Measurements from ENCODE around the gene SRGAP2B.
"Not testable (repeated sequence)": the region's sequence is repeated elsewhere in the genome, so short reads cannot be mapped to it uniquely, and the experiment has no call there.

SRGAP2B gene

DNA sequence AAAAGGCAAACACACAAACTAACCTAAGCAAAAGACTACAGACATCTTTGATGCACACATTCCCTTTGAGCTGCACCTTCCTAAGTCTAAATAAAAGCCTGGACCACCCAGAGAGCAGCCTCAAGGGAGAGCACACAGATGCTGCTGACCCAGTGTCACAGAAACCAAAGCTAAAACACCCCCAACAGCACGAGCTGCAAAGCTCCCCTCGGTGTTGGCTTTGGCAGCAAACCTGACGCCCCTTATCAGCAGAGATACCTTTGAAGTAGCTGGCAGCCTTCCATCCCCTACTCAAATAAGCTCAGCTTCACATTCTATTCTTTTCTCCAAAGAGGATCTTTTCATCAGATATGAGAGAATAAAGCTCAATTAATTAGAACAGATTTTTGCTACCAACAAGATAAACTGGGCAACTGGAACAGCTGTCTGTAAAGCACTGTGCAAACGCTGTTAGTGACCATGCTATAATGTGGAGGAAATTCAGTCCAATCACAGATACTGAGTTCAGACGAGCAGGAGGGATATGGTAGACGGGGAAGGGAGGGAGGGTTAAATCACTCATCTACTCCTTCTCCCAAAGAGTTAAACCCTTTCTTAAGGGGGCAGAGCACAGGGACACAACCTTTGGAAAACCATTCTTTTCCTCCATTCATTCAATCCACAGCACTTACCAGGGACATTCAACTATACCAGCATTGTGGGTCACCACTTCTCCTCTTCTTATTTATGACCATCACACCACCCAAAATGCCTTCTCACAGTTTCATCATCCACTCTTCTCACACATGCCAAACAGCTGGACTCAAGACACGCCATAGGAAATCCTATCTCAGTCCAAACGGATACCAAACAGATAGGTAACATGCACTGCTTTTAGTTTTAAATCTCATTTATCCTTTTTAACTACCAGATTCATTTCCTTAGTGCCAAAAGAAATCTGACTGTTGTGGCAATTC lies 148.3 kb downstream of the SRGAP2B start:
- not testable (repeated sequence) for DNase-seq (ENCODE audit: low read depth)

GRCh38 chr1:144941710-144942109 lies 153.4 kb downstream of the SRGAP2B start:
- not testable (repeated sequence) for DNase-seq (ENCODE audit: low read depth)

- DNase-seq (ENCODE audit: low read depth) = not testable (repeated sequence)
Observed at GRCh38 chr1:144940054-144940453, 155.1 kb downstream of the SRGAP2B start.

- not testable (repeated sequence) for DNase-seq (ENCODE audit: low read depth)
Observed at GRCh38 chr1:144938627-144939026, 156.5 kb downstream of the SRGAP2B start.

DNA sequence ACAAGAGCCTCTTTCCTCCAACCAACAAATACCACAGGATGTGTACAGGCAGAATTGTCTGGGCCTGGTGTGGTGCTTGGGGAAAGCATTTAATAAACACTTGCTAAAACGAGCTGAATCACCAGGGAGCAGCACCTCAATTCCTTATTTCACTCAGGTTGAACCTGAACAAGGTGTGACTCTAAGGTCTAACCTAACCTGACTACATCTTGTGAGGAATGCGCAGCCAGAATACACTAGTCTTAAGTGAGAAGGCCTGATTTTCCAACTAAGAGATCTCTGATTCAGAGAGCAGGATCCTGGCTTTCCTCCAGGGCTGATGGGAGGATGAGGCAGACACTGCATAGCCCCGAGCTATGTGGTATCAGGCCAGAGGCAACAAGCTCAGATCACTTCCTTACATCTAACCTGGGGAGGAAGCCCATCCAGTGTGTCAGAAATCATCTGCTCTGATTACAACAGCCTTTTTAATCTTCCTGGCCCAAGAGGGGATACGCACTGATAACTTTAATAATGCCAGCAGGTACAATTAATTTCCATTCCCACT lies 158.9 kb downstream of the SRGAP2B start:
- DNase-seq (ENCODE audit: low read depth) = not testable (repeated sequence)

- not testable (repeated sequence) for DNase-seq (ENCODE audit: low read depth)
Observed at GRCh38 chr1:144935310-144935709, 159.8 kb downstream of the SRGAP2B start.

DNA sequence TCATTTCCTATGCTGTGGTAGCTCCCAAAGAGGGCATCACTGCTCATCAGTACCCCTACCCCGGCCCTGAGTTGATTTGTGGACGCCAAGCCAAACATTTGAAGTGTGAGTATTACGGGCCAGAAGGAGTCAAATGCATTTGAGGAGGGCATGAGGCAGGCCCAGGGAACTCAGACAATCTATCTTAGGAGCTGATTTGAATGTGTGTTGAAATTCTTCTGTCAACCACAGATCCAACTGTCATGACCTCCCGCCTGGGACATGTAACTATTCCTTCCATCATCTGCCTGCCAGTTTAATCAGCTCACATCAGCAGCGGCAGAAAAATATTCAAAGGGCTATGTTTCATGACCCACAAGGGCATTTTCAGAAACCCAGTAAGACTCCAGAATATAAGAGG lies 162.1 kb downstream of the SRGAP2B start:
- DNase-seq (ENCODE audit: low read depth) = not testable (repeated sequence)

DNA sequence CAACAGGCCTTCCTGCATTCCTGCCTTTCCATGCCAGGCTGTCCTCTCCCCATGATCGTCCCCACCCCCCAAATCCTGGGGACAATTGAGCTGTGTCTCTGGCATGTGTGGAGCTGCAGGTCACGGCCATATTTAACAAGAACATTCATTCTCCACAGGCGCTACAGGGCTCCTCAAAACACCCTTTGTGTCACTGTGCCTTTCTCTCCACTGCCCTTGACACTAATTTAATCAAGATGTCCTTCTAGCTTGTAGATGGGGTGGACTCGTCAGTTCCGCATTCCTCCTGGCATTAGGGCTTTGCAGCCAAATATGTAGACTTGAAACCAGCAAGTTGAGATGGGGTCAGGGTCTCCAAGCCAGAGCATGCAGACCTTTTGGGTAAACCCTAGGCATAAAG lies 163.0 kb downstream of the SRGAP2B start:
- not testable (repeated sequence) for DNase-seq (ENCODE audit: low read depth)

DNA sequence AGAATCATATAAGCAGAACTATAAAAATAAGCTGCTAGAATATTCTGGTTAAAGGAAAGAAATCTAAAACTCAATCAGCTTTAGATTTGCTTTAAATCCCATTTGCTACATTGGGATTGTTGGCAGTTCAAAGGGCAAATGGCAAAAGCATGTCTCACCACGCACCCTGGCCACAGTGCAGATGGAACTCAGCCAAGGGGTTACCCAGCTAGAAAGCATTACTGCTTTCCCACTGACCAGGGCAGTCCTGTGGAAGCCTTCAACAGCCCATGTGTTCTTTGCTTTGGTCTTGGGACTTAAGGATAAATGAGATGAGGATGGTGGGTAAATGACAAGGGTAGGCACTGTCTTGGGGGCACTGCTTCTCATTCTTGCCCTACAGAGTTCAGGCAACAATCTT lies 163.6 kb downstream of the SRGAP2B start:
- not testable (repeated sequence) for DNase-seq (ENCODE audit: low read depth)

- not testable (repeated sequence) for DNase-seq (ENCODE audit: low read depth)
Observed at GRCh38 chr1:144930085-144930777, 164.9 kb downstream of the SRGAP2B start.

GRCh38 chr1:144927292-144927691 lies 167.8 kb downstream of the SRGAP2B start:
- DNase-seq (ENCODE audit: low read depth) = not testable (repeated sequence)

DNA sequence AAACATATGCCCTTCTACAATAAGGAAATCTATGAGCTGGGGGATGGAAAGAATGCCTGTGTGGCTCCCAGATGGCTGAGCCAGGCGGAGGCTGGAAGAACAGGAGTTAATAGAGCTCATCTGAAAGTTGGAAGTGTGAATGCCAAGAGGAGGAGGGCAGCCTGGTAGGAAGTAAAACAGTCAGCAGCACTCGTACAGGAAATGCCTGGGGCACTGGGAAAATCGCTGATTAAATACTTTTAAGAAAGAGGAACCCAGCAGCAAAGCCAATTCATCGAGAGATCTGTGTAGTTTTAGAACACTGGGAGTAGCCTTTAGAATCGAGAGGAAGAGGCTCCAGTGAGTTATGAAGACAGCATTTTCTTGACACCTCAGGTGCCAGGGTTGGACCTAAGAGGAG lies 171.5 kb downstream of the SRGAP2B start:
- DNase-seq (ENCODE audit: low read depth) = not testable (repeated sequence)

- not testable (repeated sequence) for DNase-seq (ENCODE audit: low read depth)
Observed at GRCh38 chr1:144922785-144923184, 172.3 kb downstream of the SRGAP2B start.

- DNase-seq (ENCODE audit: low read depth) = not testable (repeated sequence)
Observed at GRCh38 chr1:144919106-144919505, 176.0 kb downstream of the SRGAP2B start.

- not testable (repeated sequence) for DNase-seq (ENCODE audit: low read depth)
Observed at GRCh38 chr1:144918027-144918603, 177.0 kb downstream of the SRGAP2B start.

DNA sequence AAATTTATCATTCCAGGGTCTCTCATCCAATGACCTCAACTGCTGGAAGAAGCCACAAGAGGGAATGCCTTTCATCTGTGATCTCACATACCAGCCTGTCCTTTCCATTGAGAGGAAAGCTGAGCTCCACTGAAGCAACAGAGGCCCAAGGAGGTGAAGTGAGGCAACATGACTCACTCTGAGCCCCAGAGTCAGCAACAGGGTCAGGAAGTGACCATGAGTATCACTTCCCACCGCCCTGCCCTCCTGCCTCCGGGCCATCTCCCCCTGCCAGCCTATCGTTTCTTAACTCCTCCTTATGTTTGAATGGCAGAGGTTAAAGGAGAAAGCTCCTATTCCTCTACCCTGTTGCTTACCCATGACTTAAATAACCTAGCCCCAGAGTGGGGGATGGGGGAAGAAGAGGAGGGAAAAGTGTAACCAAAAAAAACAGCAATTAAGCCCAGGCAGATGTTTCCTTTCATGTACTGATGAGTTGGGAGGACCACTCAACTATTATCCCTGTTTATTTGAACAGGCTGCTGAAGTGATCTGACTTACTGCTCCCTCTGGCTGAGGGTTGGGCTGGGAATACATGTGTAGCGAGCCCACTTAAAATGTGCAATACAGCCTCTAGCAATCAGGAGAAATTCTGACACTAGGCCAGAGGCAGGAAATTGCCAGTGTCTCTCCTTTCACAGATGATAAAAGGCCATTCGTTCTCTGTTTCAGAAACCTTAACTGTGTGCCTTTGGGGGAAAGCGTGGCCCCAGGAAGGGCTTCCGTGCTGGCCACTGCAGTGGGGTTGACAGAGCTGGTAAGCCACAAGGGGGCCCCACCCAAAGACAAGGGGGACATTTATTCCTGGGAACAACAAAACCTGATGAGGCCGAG lies 177.7 kb downstream of the SRGAP2B start:
- DNase-seq (ENCODE audit: low read depth) = not testable (repeated sequence)

DNA sequence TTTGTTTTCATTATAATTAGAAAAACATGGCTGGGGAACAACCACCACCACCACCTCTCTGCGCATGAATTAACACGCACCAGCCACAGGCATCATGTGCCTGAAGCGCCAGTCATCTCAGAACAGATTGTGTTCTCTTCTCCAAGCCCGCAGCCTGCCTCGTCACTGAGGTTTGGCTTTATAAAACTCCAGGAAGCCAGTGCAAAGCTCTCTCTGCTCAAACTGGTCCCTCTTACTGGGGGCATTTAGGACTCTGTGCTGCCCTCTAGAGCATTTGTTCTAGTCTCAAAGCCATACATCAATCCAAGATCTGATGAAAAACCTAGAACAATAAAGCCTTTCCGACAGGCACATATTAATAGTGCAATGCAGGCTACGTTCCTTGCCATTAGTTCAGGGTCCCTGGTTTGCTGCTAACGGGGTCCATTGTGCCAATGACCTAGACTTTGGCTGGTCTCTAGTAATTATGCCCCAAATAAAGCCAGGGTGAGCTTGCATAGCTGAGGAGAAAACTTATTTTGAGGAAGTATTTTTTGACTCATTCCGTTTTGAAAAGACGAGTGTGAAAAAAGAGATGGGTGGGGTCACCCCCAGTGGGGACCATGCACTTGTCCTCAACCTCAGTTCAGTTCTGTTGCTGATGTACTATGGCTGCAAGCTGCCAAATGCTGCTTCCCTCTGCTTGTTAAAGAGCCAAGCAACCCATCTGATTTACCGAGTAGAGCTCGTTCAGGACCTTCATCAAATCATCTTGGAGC lies 181.0 kb downstream of the SRGAP2B start:
- not testable (repeated sequence) for DNase-seq (ENCODE audit: low read depth)

DNA sequence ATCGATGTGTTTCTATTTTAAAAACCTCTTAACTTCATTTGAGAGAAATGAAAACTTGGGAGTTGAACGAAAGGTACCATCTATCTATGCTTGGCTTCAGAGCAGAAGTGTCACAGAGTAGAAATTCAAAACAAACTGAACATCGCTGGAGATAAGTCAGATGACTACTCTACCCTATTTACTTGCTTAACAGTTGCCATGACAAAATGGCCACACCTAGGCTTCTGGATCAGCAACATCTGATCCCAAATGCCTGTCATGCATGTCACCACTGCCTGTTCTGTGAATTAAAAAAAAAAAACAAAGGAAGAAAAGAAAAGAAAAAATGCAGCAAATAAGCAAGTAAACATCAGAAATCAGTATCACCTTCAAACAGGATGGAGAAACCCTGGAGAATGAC lies 181.7 kb downstream of the SRGAP2B start:
- DNase-seq (ENCODE audit: low read depth) = not testable (repeated sequence)

DNA sequence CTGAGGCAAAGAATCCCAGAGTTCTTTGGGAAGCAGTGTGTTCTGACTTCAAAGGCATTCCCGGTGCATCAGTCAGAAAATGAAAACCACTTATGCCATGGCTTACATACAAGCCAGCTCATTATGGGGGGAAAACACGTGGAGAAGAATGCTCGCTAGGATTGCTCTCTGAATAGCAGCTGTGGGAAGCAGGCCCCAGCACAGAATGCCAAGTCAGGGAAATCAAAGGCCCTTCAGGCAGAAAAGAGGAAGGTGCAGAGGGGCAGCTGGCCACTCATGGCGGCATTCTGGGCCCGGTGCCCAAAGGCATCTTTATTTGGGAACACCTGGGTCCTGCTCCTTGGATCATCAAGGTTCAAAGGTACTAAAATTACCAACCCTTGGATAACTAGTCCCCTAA lies 184.4 kb downstream of the SRGAP2B start:
- DNase-seq (ENCODE audit: low read depth) = not testable (repeated sequence)

- DNase-seq (ENCODE audit: low read depth) = not testable (repeated sequence)
Observed at GRCh38 chr1:144900841-144901240, 194.3 kb downstream of the SRGAP2B start.

Measured in T-helper 22 cell (primary cell).